ENCODE results near the gene ZBTB38.

ZBTB38 gene

GRCh38 chr3:141410846-141411245 lies 42.5 kb downstream of the ZBTB38 start:
- TF ChIP-seq CTCF (conservative IDR thresholded peaks at IDR 0.05; ENCODE audit: control insufficient read depth, insufficient read depth, low read depth, low read length): no peak
- H3K4me3 ChIP-seq (ENCODE audit: control insufficient read depth, low read depth, low read length): no peak overlapping the region
- DNase-seq (ENCODE audit: low read depth): peak; percentile 57

- DNase-seq (ENCODE audit: low read depth): peak; percentile 78
- no peak for TF ChIP-seq CTCF (conservative IDR thresholded peaks at IDR 0.05; ENCODE audit: control insufficient read depth, insufficient read depth, low read depth, low read length)
- no peak overlapping the region for H3K4me3 ChIP-seq (ENCODE audit: control insufficient read depth, low read depth, low read length)
Observed at GRCh38 chr3:141411251-141411771, 43.0 kb downstream of the ZBTB38 start.

- H3K4me3 ChIP-seq (ENCODE audit: control insufficient read depth, low read depth, low read length): peak overlapping the region; percentile 16
- DNase-seq (ENCODE audit: low read depth): peak; percentile 97
- no peak for TF ChIP-seq CTCF (conservative IDR thresholded peaks at IDR 0.05; ENCODE audit: control insufficient read depth, insufficient read depth, low read depth, low read length)
Observed at GRCh38 chr3:141412087-141412935, 44.0 kb downstream of the ZBTB38 start.

- peak; percentile 85 for DNase-seq (ENCODE audit: low read depth)
- TF ChIP-seq CTCF (conservative IDR thresholded peaks at IDR 0.05; ENCODE audit: control insufficient read depth, insufficient read depth, low read depth, low read length): no peak
- no peak overlapping the region for H3K4me3 ChIP-seq (ENCODE audit: control insufficient read depth, low read depth, low read length)
Observed at GRCh38 chr3:141412936-141413354, 44.6 kb downstream of the ZBTB38 start.

GRCh38 chr3:141413391-141413790 lies 45.1 kb downstream of the ZBTB38 start:
- no peak overlapping the region for H3K4me3 ChIP-seq (ENCODE audit: control insufficient read depth, low read depth, low read length)
- peak; percentile 68 for DNase-seq (ENCODE audit: low read depth)
- no peak for TF ChIP-seq CTCF (conservative IDR thresholded peaks at IDR 0.05; ENCODE audit: control insufficient read depth, insufficient read depth, low read depth, low read length)

- DNase-seq (ENCODE audit: low read depth): peak; percentile 87
- TF ChIP-seq CTCF (conservative IDR thresholded peaks at IDR 0.05; ENCODE audit: control insufficient read depth, insufficient read depth, low read depth, low read length): no peak
- no peak overlapping the region for H3K4me3 ChIP-seq (ENCODE audit: control insufficient read depth, low read depth, low read length)
Observed at GRCh38 chr3:141413801-141414689, 45.7 kb downstream of the ZBTB38 start.
